GM21717 (cell line): Measurements from ENCODE around the gene GPC5.
A peak's percentile ranks its signal among the peaks of the same experiment; 100 is the strongest.
"Not testable (repeated sequence)": the region's sequence is repeated elsewhere in the genome, so short reads cannot be mapped to it uniquely, and the experiment has no call there.

Experiments used
- ATAC-seq: cut with Tn5 transposase; IDR thresholded peaks from one replicate; pipeline ENCODE4 v1.9.1; 2021; ENCODE audit warnings: mild to moderate bottlenecking, moderate library complexity; ENCODE audit not compliant: unreplicated experiment

The GPC5 gene

GRCh38 chr13:91398413-91399188 lies at the start of gene GPC5:
TSS of gene GPC5 (plus strand) at chr13:91398621.
- peak; percentile 91 for ATAC-seq

GRCh38 chr13:91348906-91349435 lies 49.5 kb upstream of the GPC5 start:
- ATAC-seq, result peak; percentile 50

- ATAC-seq, result no peak
Measured at GRCh38 chr13:91349992-91350911, 48.2 kb upstream of the GPC5 start.

- ATAC-seq, result no peak
Measured at GRCh38 chr13:91351123-91351522, 47.3 kb upstream of the GPC5 start.

GRCh38 chr13:91351980-91352379 lies 46.4 kb upstream of the GPC5 start:
- ATAC-seq, result no peak

- not testable (repeated sequence) for ATAC-seq
Measured at GRCh38 chr13:91352891-91353290, 45.5 kb upstream of the GPC5 start.

- ATAC-seq, result no peak
Measured at GRCh38 chr13:91353494-91353893, 44.9 kb upstream of the GPC5 start.

- no peak for ATAC-seq
Measured at GRCh38 chr13:91355099-91355825, 43.2 kb upstream of the GPC5 start.

- ATAC-seq, result no peak
Measured at GRCh38 chr13:91355826-91356710, 42.4 kb upstream of the GPC5 start.

GRCh38 chr13:91356919-91357612 lies 41.4 kb upstream of the GPC5 start:
- no peak for ATAC-seq

GRCh38 chr13:91357613-91358386 lies 40.6 kb upstream of the GPC5 start:
- no peak for ATAC-seq

- no peak for ATAC-seq
Measured at GRCh38 chr13:91358387-91358782, 40.0 kb upstream of the GPC5 start.

- ATAC-seq, result no peak
Measured at GRCh38 chr13:91359111-91359510, 39.3 kb upstream of the GPC5 start.

- no peak for ATAC-seq
Measured at GRCh38 chr13:91359631-91360030, 38.8 kb upstream of the GPC5 start.

GRCh38 chr13:91360246-91360751 lies 38.1 kb upstream of the GPC5 start:
- ATAC-seq, result no peak

GRCh38 chr13:91361755-91362271 lies 36.6 kb upstream of the GPC5 start:
- ATAC-seq, result no peak

- ATAC-seq, result no peak
Measured at GRCh38 chr13:91362908-91363307, 35.5 kb upstream of the GPC5 start.

GRCh38 chr13:91368101-91368500 lies 30.3 kb upstream of the GPC5 start:
- no peak for ATAC-seq
